GM19324 (cell line): Measurements from ENCODE around the gene UHRF1.
"Not testable (repeated sequence)": the region's sequence is repeated elsewhere in the genome, so short reads cannot be mapped to it uniquely, and the experiment has no call there.

Experiments used
- ATAC-seq: cut with Tn5 transposase; IDR thresholded peaks from one replicate; pipeline ENCODE4 v1.9.1; 2021; ENCODE audit warnings: mild to moderate bottlenecking, moderate library complexity; ENCODE audit not compliant: unreplicated experiment, low FRiP score

Gene UHRF1

DNA sequence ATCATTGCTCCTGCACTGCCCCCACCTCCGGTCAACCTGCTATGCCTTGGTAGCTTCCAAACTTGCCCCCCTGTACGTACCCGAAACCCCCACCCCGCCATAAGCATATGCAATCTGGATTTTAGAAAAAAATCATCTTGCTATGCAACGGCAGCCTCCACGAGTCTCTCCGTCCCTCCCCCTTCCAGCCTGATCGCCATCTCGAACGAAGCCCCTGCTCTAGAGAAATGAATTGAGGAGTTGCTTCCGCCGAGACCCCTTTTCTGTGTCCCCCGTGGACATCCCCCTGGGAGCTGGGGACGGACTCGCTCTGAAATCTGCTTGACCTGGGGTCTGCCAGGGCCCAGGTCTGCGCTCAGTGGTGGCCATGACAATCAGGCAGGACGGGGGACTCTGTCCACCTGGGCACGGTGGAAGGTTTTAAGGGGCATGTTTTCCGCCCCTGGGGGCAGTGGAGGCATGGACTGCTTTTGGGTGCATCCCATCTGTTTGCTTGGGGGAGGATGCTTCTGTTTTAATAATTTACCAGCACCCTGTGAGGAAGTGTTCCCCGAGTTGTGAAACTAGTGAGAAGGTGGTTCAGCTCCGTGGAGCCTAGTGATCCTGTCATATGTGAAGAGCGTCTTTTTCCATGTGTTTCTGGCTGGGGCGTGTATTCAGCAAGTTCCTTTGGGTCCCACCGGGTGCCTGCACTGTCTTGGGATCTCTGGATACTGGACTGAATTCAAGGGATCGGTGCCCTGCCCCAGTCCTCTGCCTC, 60.7 kb downstream of the UHRF1 start:
- no peak for ATAC-seq

DNA sequence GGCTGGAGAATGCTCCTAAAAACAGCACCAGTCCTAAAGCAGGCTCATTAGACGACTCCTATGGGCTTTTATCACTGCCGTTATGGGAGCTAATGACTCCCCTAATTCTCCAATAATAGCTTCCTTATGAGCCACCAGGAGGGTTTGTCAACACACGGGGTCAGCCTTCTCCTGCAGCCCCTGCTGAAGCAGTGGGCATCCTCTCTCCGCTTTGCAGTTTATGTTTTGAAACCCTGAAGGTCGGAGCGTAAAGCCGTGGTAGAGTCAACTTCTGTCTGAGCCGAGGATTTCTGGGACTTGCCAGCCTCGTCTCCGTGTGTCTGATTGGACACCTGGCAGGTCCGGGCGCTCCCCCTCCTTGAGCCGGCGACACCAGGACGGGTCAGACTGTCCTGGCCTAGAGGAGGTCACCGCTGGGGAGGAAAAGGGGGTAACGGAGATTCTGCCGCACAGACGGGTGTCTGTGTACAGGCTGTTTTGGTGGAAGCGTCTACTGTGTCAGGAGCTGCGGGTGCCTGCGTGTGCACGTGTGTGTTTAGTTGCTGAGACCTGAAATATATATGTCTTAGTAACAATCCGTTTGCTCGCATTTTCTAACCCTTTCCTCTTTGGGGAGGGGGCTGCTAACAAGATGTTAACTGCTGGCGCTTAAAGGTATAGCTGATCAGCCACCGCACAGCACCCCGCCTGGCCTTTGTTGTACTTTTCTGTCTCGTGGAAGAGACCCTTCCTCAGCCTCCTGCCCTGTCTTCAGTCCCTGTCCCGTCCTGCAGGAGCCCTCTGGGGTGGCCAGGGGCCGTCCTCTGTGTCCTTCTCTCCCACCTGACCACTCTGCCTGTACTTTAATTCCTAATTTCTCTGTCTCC, 61.5 kb downstream of the UHRF1 start:
- no peak for ATAC-seq

DNA sequence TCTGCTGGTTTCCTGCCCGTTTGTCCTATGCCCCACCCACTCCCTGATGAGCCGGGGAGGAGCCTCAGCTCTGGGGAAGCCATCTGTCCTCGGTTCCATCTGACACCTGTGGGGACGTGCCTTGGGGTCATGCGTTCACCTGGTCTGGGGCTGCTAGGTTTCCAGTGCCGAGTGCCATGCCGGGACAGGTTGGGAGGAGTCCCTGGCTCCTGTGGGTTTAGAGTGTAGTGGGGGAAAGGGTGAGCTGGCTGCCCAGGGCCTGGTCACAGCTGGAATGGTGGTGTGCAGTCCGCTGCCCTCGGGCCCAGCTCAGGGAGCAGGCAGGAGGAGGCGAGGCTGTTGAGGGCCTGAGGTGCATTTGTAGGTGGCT, 62.1 kb downstream of the UHRF1 start:
- no peak for ATAC-seq

DNA sequence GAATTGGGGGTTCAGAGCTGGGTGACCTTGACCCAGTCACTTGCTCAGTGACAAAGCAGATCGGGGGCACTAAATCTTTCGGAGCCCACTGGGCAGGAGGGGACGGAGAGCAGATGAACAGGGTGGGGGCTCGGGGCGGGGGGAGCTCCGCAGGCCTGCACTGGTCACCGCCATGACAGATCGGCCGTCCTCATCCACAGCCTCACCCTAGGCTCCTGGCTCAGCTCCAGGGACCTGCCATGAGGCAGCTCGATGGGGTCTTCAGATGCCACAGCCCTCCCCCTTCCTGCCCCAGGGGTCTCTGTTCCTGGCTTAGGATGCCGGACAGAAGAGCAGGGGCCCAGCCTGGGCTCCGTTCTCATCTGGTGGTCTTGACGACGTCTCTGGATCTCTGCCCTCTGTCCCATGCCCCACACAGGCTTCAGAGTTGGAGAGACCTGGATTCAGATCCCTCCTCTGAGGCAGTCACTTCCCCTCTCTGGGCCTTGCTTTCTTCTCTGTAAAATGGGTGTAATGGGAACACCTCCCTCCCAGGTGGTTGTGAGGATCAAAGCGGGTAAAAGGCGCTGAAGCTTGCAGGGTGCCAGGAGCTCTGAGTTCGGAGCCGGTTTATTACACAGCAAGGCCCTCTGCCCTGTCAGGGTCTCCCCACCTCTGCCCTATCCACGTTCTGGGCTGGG, 62.7 kb downstream of the UHRF1 start:
- no peak for ATAC-seq

DNA sequence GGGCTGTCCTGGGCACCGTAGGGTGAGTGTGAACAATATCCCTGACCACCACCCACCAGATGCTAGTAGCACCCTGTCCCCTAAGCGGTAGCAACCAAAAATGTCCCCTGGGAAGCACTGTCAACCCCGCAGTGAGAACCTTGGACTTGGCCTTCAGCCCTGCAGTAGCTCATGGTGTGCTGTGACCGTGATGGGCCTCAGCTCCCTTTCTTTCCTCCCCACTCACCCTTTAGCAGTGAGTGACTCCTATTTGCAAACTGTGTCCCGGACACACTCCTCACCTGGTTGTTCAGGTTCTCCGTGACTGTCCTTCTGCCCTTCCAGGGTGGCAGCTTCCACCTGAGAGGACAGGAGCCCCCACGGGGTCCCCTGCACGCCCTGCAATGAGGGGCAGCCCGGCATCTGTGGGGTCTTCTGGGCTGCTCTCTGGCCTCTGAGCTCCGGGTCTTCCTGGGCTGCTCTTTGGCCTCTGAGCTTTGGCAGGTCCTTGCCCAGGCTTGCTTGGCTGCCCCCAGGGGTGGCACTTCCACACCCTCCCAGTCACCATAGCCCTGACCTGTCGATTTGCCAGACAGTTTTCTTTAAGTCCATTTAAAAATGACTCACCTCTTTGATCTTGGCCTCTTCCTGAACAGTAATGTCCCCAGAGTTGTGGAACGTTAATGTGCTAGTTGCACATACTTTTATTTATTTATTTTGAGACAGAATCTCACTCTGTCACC, 63.4 kb downstream of the UHRF1 start:
- ATAC-seq: no peak

DNA sequence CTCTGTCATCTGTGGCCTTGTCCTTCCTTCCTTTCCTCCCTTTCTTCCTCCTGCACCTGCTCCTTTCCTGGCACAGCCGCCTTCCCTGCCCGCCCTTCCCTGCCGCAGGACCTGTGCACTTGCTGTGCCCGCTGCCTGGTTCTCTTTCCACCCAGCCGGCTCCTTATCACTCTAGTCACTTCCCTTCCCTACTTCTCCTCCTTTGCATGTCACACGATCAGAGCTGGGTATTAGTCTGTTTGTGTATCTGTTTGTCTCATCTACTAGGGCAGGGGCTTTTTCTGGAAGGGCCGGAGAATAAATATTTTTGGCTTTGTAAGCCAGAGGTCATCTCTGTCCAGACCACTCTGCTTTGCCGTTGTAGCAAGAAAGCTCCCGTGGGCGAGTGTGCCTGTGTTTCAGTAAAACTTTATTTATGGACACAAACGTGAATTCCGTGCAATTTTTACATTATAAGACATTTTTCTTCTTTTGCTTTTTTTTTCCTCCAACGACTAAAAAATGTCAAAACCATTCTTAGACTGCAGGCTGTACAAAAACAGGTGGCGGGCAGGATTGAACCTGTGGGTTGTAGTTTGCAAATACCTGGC, 65.7 kb downstream of the UHRF1 start:
- no peak for ATAC-seq

DNA sequence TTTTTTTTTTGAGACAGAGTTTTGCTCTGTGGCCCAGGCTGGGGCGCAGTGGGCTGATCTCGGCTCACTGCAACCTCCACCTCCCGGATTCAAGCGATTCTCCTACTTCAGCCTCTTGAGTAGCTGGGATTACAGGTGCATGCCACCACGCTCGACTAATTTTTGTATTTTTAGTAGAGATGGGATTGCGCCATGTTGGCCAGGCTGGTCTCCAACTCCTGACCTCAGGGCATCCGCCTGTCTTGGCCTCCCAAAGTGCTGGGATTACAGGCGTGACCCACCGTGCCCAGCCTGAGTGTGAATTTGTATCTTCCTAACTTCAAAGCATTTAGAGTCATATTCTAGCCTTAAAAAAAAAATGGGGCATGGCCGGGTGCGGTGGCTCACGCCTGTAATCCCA, 66.3 kb downstream of the UHRF1 start:
- ATAC-seq: not testable (repeated sequence)

DNA sequence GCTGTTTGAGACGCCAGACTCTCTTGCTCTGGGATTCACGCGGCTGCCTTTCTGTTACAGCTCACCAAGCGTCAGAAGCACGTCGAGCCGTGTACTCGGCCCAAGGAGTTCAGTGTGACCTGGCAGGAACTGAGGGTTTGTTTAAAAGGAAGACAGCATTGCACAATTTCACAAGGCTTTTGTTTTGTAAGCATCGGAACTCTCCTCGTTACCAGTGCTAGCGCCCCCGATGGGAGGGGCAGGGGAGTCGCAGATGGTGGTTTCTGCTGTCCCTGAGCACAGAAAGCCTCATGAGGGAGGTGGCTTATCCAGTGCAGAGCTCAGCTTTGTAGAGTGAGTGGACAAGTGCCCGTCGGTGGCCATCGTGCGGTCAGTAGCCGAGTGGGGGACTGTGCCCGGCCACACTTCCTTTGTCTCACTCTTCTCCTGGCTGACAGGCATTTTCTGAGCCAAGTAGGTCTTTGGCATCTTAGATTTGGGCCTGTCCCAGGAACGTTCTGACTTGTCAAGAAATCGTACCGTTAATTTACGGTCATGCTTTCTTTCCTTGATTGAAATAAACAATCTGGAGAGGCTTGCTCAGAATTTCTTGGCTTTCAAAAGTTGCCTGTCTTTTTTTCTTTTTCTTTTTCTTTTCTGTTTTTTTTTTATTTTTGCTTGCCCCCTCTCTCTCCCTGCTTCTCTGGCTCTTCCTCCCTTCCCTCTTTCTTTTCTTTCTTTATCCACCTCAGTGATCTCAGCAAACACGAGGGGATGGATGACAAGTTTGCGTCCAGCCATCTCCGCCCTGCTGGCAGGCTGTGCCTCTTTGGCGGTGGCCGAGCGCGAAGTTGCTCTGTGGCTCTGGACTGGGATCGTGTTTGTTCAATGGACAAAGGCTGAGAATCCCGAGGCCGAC, 67.3 kb downstream of the UHRF1 start:
- no peak for ATAC-seq

DNA sequence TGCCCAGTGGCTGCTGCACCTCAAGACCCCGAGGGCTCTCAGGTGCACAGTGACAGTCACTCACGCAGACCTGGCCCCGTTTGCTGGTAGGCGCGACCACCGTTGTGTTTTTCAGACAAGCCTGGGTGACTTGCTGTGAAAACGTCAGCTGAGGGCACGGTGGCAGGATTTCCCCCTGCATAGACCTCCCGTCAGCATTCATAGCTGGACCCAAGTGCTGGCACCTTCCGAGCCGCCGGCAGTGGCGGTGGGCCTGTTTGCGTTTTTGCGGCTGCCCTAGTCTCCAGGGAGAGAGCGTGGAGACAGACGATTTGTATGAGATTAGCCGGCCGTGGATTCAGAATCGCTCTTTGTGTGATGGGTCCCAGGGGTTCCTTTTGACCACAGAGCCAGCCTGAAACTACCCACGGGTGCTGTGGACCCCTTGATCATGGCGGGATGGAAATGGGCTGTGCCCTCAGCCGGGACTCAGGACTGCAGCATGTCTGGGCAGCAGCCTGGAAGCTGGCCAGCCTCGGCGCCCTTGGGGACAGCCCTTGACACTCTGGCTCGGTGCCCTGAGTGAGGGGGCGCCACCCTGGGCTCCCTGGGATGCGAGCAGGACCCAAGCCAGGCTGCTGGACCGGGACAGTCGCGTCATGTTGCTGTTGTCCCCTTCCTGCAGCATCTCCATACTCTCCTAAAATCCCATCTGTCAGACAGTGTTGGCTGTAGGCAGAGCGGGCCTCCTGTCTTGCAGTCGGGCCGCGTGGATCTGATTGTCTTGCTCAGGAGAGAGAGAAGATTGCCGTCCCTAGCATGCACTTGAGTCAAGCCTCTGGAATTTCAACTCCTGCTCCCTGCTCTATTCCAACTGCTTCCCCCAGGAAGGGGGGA, 68.2 kb downstream of the UHRF1 start:
- ATAC-seq: no peak

DNA sequence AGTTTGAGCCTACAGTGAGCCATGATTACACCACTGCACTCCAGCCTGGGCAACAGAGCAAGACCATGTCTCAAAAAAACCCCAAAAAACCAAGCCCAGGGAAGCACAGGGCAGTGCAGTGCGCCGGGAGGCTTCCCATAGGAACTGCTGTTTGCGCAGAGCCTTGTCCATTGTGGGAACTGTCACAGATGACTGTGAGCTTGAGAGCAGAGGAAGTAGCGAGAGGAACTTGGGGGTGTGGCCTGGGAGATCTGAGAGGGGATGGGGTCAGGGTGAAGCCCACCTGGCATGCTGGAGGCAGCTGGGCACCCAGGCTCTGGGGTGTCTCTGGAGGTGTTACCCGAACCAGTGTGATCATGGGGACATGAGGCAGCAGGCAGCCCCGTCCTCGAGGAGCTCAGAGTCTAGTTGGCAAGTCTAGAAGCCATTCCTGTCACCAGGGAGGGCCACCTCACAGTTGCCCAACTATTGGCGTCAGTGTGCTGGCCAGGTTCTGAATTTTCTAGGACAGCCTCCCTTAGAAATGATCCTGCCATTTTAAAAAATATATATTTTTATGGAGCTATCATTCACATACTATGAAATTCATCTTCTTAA, 70.0 kb downstream of the UHRF1 start:
- ATAC-seq: no peak

DNA sequence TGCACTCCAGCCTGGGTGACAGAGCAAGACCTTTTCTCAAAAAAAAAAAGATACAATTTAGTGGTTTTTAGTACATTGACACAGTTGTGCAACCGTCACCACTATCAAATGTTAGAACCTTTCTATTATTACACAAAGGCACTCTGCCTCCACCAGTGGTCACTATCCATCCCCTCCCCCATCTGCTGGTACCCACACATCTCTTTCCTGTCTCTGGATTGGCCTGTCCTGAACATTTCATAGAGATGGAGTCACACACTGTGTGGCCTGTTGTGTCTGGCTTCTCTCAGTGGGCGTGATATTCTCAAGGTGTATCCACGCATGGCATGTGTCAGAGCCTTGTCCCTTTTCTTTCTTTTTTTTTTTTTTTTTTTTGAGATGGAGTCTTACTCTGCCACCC, 70.8 kb downstream of the UHRF1 start:
- no peak for ATAC-seq

DNA sequence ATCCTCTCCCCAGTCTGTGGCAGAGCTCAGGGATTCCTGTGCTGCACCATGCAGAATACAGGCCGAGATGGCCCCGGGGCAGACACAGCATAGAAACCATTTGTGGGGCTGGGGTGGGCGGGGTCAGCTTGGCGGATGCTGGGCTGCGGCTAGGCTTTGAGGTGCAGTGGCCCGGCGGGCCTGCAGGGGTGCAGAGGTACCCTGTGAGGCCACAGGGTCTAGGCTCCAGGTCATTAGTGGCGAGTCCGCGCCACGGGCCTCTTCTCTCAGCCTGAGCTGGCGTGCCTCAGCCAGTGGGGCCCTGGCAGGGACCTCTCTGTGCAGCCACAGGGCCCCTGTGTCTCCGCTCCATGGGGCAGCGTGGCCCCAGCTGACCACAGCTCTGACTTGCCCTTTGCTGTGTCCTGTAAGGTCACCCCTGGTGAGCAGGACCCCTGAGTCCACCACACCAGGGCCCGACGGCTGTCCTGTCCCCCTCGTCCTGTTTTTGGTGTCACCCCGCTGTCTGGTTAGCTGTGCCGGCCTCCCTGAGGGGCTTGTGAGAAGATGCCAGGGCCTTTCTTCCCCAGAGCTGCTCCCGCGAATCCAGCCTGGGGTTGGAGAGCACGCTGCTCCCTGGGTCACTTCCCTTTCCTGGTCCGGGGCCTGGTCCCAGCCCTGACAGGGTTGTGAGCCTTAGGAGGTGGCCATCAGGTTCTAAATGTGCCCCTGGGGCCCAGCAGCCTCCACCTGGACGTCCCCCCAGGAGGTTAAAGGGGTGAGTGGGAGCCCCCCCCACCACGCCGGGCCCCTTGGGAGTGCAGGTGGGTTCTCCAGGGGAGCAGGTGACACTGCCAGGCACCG, 71.8 kb downstream of the UHRF1 start:
- no peak for ATAC-seq

DNA sequence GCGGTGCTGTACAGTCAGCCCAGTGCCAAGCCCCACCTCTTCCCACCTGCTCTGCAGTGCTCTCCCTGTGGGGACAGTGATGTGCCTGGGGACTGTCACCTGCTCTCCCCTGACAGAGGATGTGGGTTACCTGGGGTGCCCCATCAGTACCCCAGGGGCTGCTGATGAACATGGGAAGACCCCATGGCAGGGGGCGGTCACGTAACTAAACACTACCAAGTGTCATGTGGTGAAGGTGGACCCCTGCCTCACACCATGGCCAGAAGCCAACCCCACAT, 72.3 kb downstream of the UHRF1 start:
- ATAC-seq: no peak

DNA sequence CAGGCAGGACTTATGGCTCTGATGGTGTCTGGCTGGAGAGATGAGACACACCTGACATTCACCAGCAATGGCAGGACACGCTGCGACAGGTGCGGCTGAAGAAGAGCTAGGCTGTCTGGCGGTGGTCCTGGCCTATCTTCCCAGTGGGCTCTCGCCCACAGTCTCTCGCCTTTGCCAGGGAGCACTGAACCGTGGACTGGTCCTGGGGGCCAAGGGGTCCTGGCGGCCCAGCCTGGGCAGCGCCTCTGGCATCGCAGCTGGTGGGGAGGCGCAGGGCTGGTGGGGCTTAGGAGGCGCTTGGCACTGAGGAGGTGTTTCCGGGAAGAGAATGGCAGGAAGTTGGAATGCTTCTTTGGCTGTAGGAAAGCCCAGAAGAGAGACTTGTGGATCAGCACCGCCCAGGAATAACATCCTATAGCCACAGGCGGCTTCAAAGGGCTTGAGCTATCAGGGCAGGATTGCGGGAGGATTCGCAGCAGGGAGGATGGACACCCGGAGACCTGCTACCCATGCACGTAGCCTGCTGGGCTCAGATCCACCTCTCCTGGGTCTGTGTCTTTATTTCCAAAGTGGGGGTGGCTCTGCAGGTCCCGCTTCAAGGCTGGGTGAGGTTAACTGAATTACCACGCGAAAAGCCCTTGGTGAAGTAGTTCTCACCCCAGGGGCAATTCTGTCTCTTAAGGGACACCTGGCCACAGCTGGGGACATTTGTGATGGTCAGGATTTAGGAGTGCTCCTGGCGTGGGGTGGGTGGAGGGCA, 74.2 kb downstream of the UHRF1 start:
- no peak for ATAC-seq

DNA sequence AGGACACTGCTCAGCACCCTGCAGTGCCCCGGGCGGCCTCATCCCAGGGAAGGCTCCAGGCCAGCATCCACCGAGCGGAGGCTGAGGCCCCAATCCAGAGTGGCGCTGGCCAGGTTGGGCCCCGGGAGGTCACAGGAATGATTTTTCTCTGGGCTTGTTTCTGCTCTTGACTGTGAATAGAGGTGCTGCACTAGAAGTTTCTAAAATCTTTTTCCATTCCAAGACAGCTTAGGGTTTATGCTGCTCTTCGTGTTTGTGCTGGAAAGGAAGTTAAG, 74.7 kb downstream of the UHRF1 start:
- ATAC-seq: no peak

DNA sequence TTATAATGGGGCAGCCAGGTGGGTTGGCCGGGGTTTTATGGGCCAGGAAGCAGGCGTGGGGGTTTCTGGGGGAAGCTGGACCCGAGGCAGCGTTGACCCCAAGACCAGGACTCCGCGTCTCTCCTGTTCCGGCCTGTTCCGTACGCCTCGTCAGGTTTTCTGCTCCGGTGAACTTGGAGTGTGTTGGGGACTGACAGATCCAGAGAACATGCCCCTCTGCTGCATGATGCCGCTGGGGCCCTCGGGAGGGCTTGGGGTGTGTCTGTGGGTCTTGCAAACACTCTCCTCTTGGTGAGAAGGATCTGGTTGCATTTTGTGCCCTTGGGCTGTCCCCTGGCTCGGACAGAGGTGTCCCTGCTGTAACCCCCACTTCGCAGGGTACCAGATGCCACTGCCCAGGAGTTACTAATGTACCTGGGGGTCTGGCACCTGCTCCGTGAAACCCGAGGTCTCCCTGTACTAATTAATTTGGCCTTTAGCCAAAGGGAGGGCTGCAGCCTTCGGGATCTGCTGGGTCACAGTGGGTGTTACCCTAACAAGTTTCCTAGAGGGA, 75.2 kb downstream of the UHRF1 start:
- no peak for ATAC-seq

DNA sequence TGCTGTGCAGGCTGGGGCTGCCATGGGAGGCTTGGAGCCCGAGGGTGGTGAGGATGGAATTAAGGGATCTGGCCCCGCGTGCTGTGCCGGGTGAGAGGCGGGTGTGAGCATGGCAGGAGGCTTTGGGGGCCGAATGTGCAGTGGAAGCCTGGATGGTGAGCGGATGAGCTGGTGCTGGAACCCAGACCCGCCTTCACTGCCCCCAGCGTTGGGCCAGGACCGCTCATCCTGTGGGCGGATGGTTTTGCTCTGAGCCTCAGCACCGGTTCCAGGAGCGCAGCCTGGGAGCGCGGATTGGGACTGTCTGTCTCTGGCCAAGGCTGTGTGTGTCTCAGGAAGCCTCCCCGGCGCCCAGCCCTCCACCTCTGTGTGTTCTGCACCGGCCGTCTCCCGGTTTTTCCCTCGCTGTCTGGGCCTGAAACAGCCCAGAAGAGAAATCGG, 76.3 kb downstream of the UHRF1 start:
- ATAC-seq: no peak
